ENCODE measurements around the gene CNDP2. TPM values are rescaled to one million over a fixed set of nuclear protein-coding genes. Genes with fewer than 3 reads are reported as not detected.

CNDP2 gene
- polyA plus RNA-seq, 2 of the 4 experiments (the other 2 are of a cell fraction) = 93.7 to 106 TPM

- H3K9me3 ChIP-seq = no peaks in the 10 kb centered on the region
- 80% methylated on average over 9 of the region's 9 CpGs for whole genome bisulfite sequencing (ENCODE audit: missing lambda C conversion rate)
- ATAC-seq = no peak
- peaks cover 6% of the 10 kb centered on the region; the same call in 1 of the 3 replicates for H3K4me1 ChIP-seq
- FAIRE-seq = no peak
- no peak for DNase-seq (ENCODE audit: low read depth in 1 of 2, low spot score in 1 of 2)
- ChIA-PET POLR2A (no interaction called here), CTCF (no interaction called here)
- no peak overlapping the region for H3K27ac ChIP-seq
- no peak for TF ChIP-seq BHLHE40 (IDR thresholded peaks at IDR 0.05; ENCODE audit: low read depth, low read length)
- TF ChIP-seq NFE2L2 (conservative IDR thresholded peaks at IDR 0.05; ENCODE audit: low read length) = no peak
- TF ChIP-seq CHD2 (IDR thresholded peaks at IDR 0.05; ENCODE audit: low read length, partially characterized antibody) = no peak
- no peak for TF ChIP-seq MYC (IDR thresholded peaks at IDR 0.05; ENCODE audit: borderline replicate concordance, low read length)
- TF ChIP-seq HDAC2 (IDR thresholded peaks at IDR 0.05) = no peak
- TF ChIP-seq CHD4 (IDR thresholded peaks at IDR 0.05; ENCODE audit: borderline replicate concordance) = no peak
- TF ChIP-seq TFCP2L1 (CRISPR knock-in tag; IDR thresholded peaks at IDR 0.05) = no peak
- TF ChIP-seq POLR2A (IDR thresholded peaks at IDR 0.05; ENCODE audit: low read length) = no peak
- TF ChIP-seq CBX8 (IDR thresholded peaks at IDR 0.05) = no peak
- no peak for TF ChIP-seq FOSB (CRISPR knock-in tag; IDR thresholded peaks at IDR 0.05)
- TF ChIP-seq PHF8 (IDR thresholded peaks at IDR 0.05; ENCODE audit: borderline replicate concordance, low read depth) = no peak
- no peak for TF ChIP-seq ZSCAN20 (CRISPR knock-in tag; IDR thresholded peaks at IDR 0.05)
- TF ChIP-seq ESRRA (IDR thresholded peaks at IDR 0.05; ENCODE audit: borderline replicate concordance, low read length) = no peak
- TF ChIP-seq, protein P1, sequence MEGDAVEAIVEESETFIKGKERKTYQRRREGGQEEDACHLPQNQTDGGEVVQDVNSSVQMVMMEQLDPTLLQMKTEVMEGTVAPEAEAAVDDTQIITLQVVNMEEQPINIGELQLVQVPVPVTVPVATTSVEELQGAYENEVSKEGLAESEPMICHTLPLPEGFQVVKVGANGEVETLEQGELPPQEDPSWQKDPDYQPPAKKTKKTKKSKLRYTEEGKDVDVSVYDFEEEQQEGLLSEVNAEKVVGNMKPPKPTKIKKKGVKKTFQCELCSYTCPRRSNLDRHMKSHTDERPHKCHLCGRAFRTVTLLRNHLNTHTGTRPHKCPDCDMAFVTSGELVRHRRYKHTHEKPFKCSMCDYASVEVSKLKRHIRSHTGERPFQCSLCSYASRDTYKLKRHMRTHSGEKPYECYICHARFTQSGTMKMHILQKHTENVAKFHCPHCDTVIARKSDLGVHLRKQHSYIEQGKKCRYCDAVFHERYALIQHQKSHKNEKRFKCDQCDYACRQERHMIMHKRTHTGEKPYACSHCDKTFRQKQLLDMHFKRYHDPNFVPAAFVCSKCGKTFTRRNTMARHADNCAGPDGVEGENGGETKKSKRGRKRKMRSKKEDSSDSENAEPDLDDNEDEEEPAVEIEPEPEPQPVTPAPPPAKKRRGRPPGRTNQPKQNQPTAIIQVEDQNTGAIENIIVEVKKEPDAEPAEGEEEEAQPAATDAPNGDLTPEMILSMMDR (IDR thresholded peaks at IDR 0.05) = no peak
- TF ChIP-seq REST (IDR thresholded peaks at IDR 0.05) = no peak
- TF ChIP-seq ELK1 (IDR thresholded peaks at IDR 0.05; ENCODE audit: low read depth, low read length) = no peak
- no peak for TF ChIP-seq HMGXB4 (CRISPR knock-in tag; IDR thresholded peaks at IDR 0.05; ENCODE audit: borderline replicate concordance)
- TF ChIP-seq SMC3 (IDR thresholded peaks at IDR 0.05) = no peak
- H3K4me2 ChIP-seq = no peak overlapping the region
- H3K4me3 ChIP-seq = no peak overlapping the region
Observed at GRCh38 chr18:74499633-74500032, 3.5 kb downstream of the CNDP2 start.

DNA sequence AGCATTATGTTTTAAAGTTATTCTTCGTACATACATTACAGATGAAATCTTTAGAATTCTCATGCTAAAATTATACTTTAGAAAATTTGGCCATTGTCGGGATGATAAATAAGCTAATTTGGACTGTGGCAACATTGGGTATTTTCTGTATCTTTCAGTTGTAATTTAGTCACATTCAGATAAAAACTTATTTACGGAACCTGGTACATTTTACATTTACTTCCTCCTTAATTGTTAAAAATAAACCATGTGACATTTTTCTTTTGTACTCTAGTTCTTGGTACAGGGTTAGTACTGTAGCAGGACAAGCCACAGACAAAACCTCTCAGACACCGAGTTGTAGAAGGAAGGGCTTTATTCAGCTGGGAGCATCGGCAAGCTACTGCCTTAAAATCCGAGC is 4.2 kb downstream of the CNDP2 start:
- ATAC-seq (no peak), FAIRE-seq (no peak), DNase-seq (ENCODE audit: low read depth in 1 of 2, low spot score in 1 of 2) (no peak)
- no peak overlapping the region for H3K4me2 ChIP-seq
- no peak overlapping the region for H3K27ac ChIP-seq
- no peak overlapping the region for H3K4me3 ChIP-seq
- H3K9me3 ChIP-seq = no peaks in the 10 kb centered on the region
- POLR2A ChIA-PET = no interaction called here
- H3K4me1 ChIP-seq = peaks cover 6% of the 10 kb centered on the region; the same call in 1 of the 3 replicates
- WGBS (ENCODE audit: missing lambda C conversion rate) = 89% methylated on average over 6 of the region's 6 CpGs
- CTCF ChIA-PET = no interaction called here
- no peak for TF ChIP-seq BHLHE40 (IDR thresholded peaks at IDR 0.05; ENCODE audit: low read depth, low read length)
- no peak for TF ChIP-seq CHD2 (IDR thresholded peaks at IDR 0.05; ENCODE audit: low read length, partially characterized antibody)
- TF ChIP-seq FOSB (CRISPR knock-in tag; IDR thresholded peaks at IDR 0.05) = no peak
- TF ChIP-seq RARB (CRISPR knock-in tag; IDR thresholded peaks at IDR 0.05) = no peak
- TF ChIP-seq CBX8 (IDR thresholded peaks at IDR 0.05) = no peak
- TF ChIP-seq, protein P2, sequence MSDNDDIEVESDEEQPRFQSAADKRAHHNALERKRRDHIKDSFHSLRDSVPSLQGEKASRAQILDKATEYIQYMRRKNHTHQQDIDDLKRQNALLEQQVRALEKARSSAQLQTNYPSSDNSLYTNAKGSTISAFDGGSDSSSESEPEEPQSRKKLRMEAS (IDR thresholded peaks at IDR 0.05) = no peak
- TF ChIP-seq ZSCAN20 (CRISPR knock-in tag; IDR thresholded peaks at IDR 0.05) = no peak
- TF ChIP-seq PHF8 (IDR thresholded peaks at IDR 0.05; ENCODE audit: borderline replicate concordance, low read depth) = no peak
- TF ChIP-seq ZC3H11A (IDR thresholded peaks at IDR 0.05) = no peak
- no peak for TF ChIP-seq FOSL2 (IDR thresholded peaks at IDR 0.05)
- TF ChIP-seq FOSL2 (CRISPR knock-in tag; IDR thresholded peaks at IDR 0.05) = no peak
- no peak for TF ChIP-seq MAFK (IDR thresholded peaks at IDR 0.05; ENCODE audit: partially characterized antibody)
- TF ChIP-seq ESRRA (IDR thresholded peaks at IDR 0.05; ENCODE audit: borderline replicate concordance, low read length) = no peak
- no peak for TF ChIP-seq JUN (IDR thresholded peaks at IDR 0.05)
- TF ChIP-seq, protein P1 (IDR thresholded peaks at IDR 0.05) = no peak
- TF ChIP-seq, protein P3, sequence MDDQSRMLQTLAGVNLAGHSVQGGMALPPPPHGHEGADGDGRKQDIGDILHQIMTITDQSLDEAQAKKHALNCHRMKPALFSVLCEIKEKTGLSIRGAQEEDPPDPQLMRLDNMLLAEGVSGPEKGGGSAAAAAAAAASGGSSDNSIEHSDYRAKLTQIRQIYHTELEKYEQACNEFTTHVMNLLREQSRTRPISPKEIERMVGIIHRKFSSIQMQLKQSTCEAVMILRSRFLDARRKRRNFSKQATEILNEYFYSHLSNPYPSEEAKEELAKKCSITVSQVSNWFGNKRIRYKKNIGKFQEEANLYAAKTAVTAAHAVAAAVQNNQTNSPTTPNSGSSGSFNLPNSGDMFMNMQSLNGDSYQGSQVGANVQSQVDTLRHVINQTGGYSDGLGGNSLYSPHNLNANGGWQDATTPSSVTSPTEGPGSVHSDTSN (IDR thresholded peaks at IDR 0.05) = no peak

All from A549 (cell line).